Astrocyte (in vitro differentiated cells and primary cell): ENCODE results near the gene COL4A4. TPM values are rescaled to one million over a fixed set of nuclear protein-coding genes. Genes with fewer than 3 reads are reported as not detected.
A peak's percentile ranks its signal among the peaks of the same experiment; 100 is the strongest.

Experiments
- DNase-seq: peaks from one replicate; pipeline ENCODE4 v3.0.0-alpha.2; 2010; ENCODE audit warnings: low read depth
- FAIRE-seq: peaks from 2 replicates; lab custom pipeline; 2011; peaks lifted over from hg19 to GRCh38; lab: Jason Lieb, UNC
- H2AFZ ChIP-seq: 2 replicates; pipeline ENCODE4 v1.6.0; 2012; ENCODE audit warnings: low read depth, low read length, inconsistent platforms
- H3K27ac ChIP-seq: 2 replicates; pipeline ENCODE4 v1.5.1; 2011; ENCODE audit warnings: low read depth, low read length, inconsistent platforms
- H3K27me3 ChIP-seq: 2 replicates; pipeline ENCODE4 v1.6.0; 2011; ENCODE audit warnings: low read length, inconsistent platforms; ENCODE audit not compliant: insufficient read depth
- H3K36me3 ChIP-seq: 2 replicates; pipeline ENCODE4 v1.5.1; 2011; ENCODE audit warnings: low read length, inconsistent platforms; ENCODE audit not compliant: insufficient read depth
- H3K4me1 ChIP-seq: 2 replicates; pipeline ENCODE4 v1.5.1; 2011; ENCODE audit warnings: low read length, inconsistent platforms; ENCODE audit not compliant: insufficient read depth
- H3K4me2 ChIP-seq: 2 replicates; pipeline ENCODE4 v1.6.0; 2012; ENCODE audit warnings: low read length, inconsistent platforms
- H3K4me3 ChIP-seq: 2 replicates; pipeline ENCODE4 v1.5.1; 2011; ENCODE audit warnings: low read depth, mild to moderate bottlenecking, low read length, inconsistent platforms; ENCODE audit not compliant: insufficient read depth
- H3K79me2 ChIP-seq: 2 replicates; pipeline ENCODE4 v1.6.0; 2012; ENCODE audit warnings: mild to moderate bottlenecking, low read length, inconsistent platforms; ENCODE audit not compliant: insufficient read depth
- H3K9ac ChIP-seq: 2 replicates; pipeline ENCODE4 v1.6.0; 2012; ENCODE audit warnings: mild to moderate bottlenecking, low read length, inconsistent platforms
- H3K9me3 ChIP-seq: 2 replicates; pipeline ENCODE4 v1.5.1; 2012; ENCODE audit warnings: low read depth, mild to moderate bottlenecking, low read length, inconsistent platforms; ENCODE audit not compliant: insufficient read depth
- H4K20me1 ChIP-seq: 2 replicates; pipeline ENCODE4 v1.6.0; 2012; ENCODE audit warnings: low read length, inconsistent platforms; ENCODE audit not compliant: insufficient read depth
- H3K27ac Mint-ChIP-seq: one replicate; pipeline ENCODE4 v1.8.0; 2021; ENCODE audit warnings: mild to moderate bottlenecking, mixed read lengths; ENCODE audit not compliant: unreplicated experiment
- H3K27me3 Mint-ChIP-seq: one replicate; pipeline ENCODE4 v1.8.0; 2021; ENCODE audit warnings: low read depth, mixed read lengths; ENCODE audit not compliant: unreplicated experiment
- H3K36me3 Mint-ChIP-seq: one replicate; pipeline ENCODE4 v1.8.0; 2021; ENCODE audit warnings: low read depth, mixed read lengths; ENCODE audit not compliant: unreplicated experiment
- H3K4me1 Mint-ChIP-seq: one replicate; pipeline ENCODE4 v1.8.0; 2021; ENCODE audit warnings: low read depth, mixed read lengths; ENCODE audit not compliant: unreplicated experiment
- H3K4me3 Mint-ChIP-seq: one replicate; pipeline ENCODE4 v1.8.0; 2021; ENCODE audit warnings: mild to moderate bottlenecking, moderate library complexity, mixed read lengths; ENCODE audit not compliant: unreplicated experiment
- H3K9me3 Mint-ChIP-seq: one replicate; pipeline ENCODE4 v1.8.0; 2021; ENCODE audit warnings: mild to moderate bottlenecking, mixed read lengths; ENCODE audit not compliant: unreplicated experiment
- EZH2 ChIP-seq: IDR thresholded peaks from 2 replicates; pipeline ENCODE4 v1.6.1; 2012; ENCODE audit warnings: mild to moderate bottlenecking, low read length, inconsistent platforms; ENCODE audit not compliant: insufficient read depth
- total RNA-seq: library from RNA; stranded (reverse); gene quantifications from 2 replicates; pipeline ENCODE4 v1.2.1, GENCODE V29; 2021
- TF ChIP-seq, protein P1 (sequence below): IDR thresholded peaks from 2 replicates; pipeline ENCODE4 v1.5.1; 2011; ENCODE audit warnings: low read depth, mild to moderate bottlenecking, inconsistent platforms, low read length, moderate library complexity; ENCODE audit not compliant: insufficient read depth

COL4A4 gene
- total RNA-seq, 1 donor from 2014 or later: 0.36 TPM

DNA sequence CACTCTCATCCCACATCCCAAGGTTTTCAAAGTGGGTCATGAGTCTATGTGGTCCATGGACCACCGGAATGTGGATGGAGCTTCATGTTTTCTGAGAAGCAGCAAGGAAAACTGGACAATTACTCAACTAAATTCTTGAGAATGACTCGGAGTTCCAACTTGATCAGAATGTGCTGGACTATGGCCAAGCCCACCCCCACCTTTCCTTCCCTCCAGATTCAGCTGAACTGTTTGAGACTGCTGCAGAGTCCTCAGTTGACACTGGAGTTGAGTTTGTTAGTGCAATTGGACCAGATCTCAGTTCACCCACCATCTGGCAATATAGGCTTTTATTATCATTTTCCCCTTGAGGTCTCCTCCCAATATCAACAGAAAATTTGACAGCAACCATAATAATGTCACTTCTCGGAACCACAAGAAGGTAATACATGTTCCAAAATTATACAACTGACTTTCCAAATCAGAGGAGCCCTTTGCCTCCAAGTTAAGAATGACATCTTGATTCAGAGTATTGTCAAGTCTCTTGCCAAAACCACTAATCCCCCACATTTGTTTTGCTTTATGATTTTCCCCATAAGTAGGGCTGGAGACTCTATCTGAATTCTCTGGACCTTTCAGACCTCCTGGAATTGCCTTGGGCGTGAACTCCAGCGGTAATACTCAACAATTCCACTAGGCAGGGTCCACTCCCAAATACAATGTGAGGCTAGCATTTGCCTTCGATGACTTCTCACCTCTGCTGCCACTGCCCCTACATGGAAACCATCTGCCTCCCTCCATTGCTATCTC lies 8.8 kb downstream of the COL4A4 start:
- Mint-ChIP-seq H3K36me3 (peaks cover 2% of the 10 kb centered on the region), H3K27me3 (peaks cover 9% of the 10 kb centered on the region), H3K9me3 (peaks cover 3% of the 10 kb centered on the region), H3K27ac (peak overlapping the region; percentile 16), H3K4me3 (no peak overlapping the region), H3K4me1 (peaks cover 15% of the 10 kb centered on the region)
- Histone ChIP-seq H4K20me1 (no peaks in the 10 kb centered on the region), H3K27ac (no peak overlapping the region), H3K9ac (no peak overlapping the region), H3K79me2 (no peaks in the 10 kb centered on the region), H3K27me3 (no peaks in the 10 kb centered on the region), H2AFZ (no peak overlapping the region), H3K9me3 (no peaks in the 10 kb centered on the region), H3K36me3 (no peaks in the 10 kb centered on the region), H3K4me1 (peaks cover 4% of the 10 kb centered on the region), H3K4me3 (no peak overlapping the region), H3K4me2 (no peak overlapping the region)
- TF ChIP-seq, protein P1, sequence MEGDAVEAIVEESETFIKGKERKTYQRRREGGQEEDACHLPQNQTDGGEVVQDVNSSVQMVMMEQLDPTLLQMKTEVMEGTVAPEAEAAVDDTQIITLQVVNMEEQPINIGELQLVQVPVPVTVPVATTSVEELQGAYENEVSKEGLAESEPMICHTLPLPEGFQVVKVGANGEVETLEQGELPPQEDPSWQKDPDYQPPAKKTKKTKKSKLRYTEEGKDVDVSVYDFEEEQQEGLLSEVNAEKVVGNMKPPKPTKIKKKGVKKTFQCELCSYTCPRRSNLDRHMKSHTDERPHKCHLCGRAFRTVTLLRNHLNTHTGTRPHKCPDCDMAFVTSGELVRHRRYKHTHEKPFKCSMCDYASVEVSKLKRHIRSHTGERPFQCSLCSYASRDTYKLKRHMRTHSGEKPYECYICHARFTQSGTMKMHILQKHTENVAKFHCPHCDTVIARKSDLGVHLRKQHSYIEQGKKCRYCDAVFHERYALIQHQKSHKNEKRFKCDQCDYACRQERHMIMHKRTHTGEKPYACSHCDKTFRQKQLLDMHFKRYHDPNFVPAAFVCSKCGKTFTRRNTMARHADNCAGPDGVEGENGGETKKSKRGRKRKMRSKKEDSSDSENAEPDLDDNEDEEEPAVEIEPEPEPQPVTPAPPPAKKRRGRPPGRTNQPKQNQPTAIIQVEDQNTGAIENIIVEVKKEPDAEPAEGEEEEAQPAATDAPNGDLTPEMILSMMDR: no peak
- DNase-seq (peak; percentile 79), FAIRE-seq (no peak)

DNA sequence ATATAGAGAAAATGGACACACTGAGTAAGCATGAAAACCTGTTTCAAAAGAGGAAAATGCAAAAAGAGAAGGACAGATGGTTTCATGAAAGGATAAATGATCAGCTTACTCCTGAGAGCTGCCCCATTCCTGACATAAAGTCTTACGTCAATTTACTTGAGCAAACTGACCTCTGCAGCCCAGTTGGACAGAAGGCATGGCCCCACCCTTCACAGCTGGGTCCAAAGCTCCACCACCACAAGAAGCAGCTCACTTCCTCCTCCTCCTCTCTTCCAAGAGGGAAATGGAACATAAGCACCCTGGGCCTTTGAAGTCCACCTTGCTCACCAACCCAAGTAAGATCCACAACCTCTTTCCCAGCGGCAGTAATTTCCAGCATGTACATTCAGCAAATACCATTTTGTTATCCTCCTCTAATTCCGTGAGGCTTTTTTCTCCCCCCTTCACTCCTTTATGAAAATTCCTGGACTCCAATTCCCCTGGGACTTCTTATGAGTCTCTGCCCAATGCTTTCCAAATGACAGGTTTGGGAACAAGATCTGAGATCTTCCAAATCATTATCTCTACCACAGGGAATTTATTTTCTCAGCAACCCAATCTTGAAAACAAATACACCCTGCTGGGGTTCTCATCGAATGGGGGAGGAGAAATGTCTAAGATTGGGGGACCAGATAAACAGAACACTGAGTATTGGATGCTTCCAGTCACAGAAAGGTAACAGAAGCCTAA lies 10.1 kb downstream of the COL4A4 start:
- Histone ChIP-seq H3K36me3 (no peaks in the 10 kb centered on the region), H3K79me2 (no peaks in the 10 kb centered on the region), H3K4me3 (no peak overlapping the region), H3K9ac (no peak overlapping the region), H3K27me3 (no peaks in the 10 kb centered on the region), H3K9me3 (no peaks in the 10 kb centered on the region), H3K4me1 (peaks cover 4% of the 10 kb centered on the region), H3K4me2 (no peak overlapping the region), H2AFZ (no peak overlapping the region), H3K27ac (no peak overlapping the region), H4K20me1 (no peaks in the 10 kb centered on the region)
- Mint-ChIP-seq H3K36me3 (no peaks in the 10 kb centered on the region), H3K9me3 (no peaks in the 10 kb centered on the region), H3K27me3 (peaks cover under 1% of the 10 kb centered on the region), H3K4me1 (peaks cover 15% of the 10 kb centered on the region), H3K4me3 (no peak overlapping the region), H3K27ac (no peak overlapping the region)
- no peak for TF ChIP-seq EZH2
- TF ChIP-seq, protein P1: no peak
- DNase-seq: no peak
- FAIRE-seq: no peak
